Fibroblast of lung (primary cell): Measurements from ENCODE around the gene STRA6.

Source experiments
- EZH2 ChIP-seq: IDR thresholded peaks from 2 replicates; pipeline ENCODE4 v1.5.1; 2012; ENCODE audit warnings: low read length, control low read depth, mild to moderate bottlenecking; ENCODE audit errors: missing control alignments
- TF ChIP-seq, protein P1 (sequence below), 2 donors: IDR thresholded peaks in 1 of 2; conservative IDR thresholded peaks in 1 of 2; 1 replicate in 1 of 2; 2 replicates in 1 of 2; pipeline ENCODE4 v1.5.1; 2011 to 2012; ENCODE audit warnings: low read length in 2 of 2, control low read depth in 1 of 2, inconsistent platforms in 1 of 2, low read depth in 1 of 2, mild to moderate bottlenecking in 1 of 2

- TF ChIP-seq, protein P1, sequence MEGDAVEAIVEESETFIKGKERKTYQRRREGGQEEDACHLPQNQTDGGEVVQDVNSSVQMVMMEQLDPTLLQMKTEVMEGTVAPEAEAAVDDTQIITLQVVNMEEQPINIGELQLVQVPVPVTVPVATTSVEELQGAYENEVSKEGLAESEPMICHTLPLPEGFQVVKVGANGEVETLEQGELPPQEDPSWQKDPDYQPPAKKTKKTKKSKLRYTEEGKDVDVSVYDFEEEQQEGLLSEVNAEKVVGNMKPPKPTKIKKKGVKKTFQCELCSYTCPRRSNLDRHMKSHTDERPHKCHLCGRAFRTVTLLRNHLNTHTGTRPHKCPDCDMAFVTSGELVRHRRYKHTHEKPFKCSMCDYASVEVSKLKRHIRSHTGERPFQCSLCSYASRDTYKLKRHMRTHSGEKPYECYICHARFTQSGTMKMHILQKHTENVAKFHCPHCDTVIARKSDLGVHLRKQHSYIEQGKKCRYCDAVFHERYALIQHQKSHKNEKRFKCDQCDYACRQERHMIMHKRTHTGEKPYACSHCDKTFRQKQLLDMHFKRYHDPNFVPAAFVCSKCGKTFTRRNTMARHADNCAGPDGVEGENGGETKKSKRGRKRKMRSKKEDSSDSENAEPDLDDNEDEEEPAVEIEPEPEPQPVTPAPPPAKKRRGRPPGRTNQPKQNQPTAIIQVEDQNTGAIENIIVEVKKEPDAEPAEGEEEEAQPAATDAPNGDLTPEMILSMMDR (conservative IDR thresholded peaks at IDR 0.05 in 1 of 2, IDR thresholded peaks at IDR 0.05 in 1 of 2; ENCODE audit: low read depth in 1 of 2, low read length in 2 of 2): no peak
- peak; percentile 21 for TF ChIP-seq EZH2
Observed at GRCh38 chr15:74137537-74137894, 65.1 kb downstream of the STRA6 start.
